Diencephalon (tissue), 1 donor: ENCODE data around the gene GDF3. TPM values are rescaled to one million over a fixed set of nuclear protein-coding genes. Genes with fewer than 3 reads are reported as not detected.

Source experiments
- total RNA-seq: library from RNA; depleted of rRNA; stranded (reverse); fragments of >200 nt; gene quantifications from one replicate; pipeline ENCODE4 v1.2.3, GENCODE V29; 2014

Gene GDF3
- not detected for total RNA-seq

GRCh38 chr12:7695566-7696197 lies at the start of gene GDF3:
TSS of gene GDF3 (minus strand) at chr12:7695775. CDS start at chr12:7695728, 47 bp downstream.

GRCh38 chr12:7711133-7711532 lies 15.6 kb upstream of the GDF3 start, which contains the start of gene DPPA3:
TSS of gene DPPA3 (plus strand) at chr12:7711433. CDS start at chr12:7711571, 138 bp downstream.

Other genes with a start within 250 kb of the GDF3 start
- gene CD163, start 192.0 kb downstream of the GDF3 start, total RNA-seq, result 2.5 TPM
- not detected for gene APOBEC1, start 29.9 kb downstream of the GDF3 start, total RNA-seq
- gene DPPA3, start 15.7 kb upstream of the GDF3 start, total RNA-seq, result not detected
- not detected for gene CLEC4C, start 51.6 kb upstream of the GDF3 start, total RNA-seq
- not detected for gene NANOGNB, start 69.4 kb upstream of the GDF3 start, total RNA-seq
- not detected for gene NANOG, start 93.6 kb upstream of the GDF3 start, total RNA-seq
- 0.23 TPM for gene SLC2A14, start 177.1 kb upstream of the GDF3 start, total RNA-seq
- 74.5 TPM for gene SLC2A3, start 240.4 kb upstream of the GDF3 start, total RNA-seq